ENCODE data around the gene ARHGEF10L.
A peak's percentile ranks its signal among the peaks of the same experiment; 100 is the strongest.

ARHGEF10L gene

GRCh38 chr1:17668624-17669175, 129.2 kb downstream of the ARHGEF10L start (continued):
- TF ChIP-seq, protein P1, sequence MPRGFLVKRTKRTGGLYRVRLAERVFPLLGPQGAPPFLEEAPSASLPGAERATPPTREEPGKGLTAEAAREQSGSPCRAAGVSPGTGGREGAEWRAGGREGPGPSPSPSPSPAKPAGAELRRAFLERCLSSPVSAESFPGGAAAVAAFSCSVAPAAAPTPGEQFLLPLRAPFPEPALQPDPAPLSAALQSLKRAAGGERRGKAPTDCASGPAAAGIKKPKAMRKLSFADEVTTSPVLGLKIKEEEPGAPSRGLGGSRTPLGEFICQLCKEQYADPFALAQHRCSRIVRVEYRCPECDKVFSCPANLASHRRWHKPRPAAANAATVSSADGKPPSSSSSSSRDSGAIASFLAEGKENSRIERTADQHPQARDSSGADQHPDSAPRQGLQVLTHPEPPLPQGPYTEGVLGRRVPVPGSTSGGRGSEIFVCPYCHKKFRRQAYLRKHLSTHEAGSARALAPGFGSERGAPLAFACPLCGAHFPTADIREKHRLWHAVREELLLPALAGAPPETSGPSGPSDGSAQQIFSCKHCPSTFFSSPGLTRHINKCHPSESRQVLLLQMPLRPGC (tag by site-specific recombination; IDR thresholded peaks at IDR 0.05), result no peak
- TF ChIP-seq ZFP3 (tag by site-specific recombination; IDR thresholded peaks at IDR 0.05; ENCODE audit: low read depth) (no peak), KLF9 (tag by site-specific recombination; IDR thresholded peaks at IDR 0.05; ENCODE audit: low read depth) (no peak), ZBTB11 (tag by site-specific recombination; conservative IDR thresholded peaks at IDR 0.05; ENCODE audit: low read depth) (no peak), ZNF654 (tag by site-specific recombination; IDR thresholded peaks at IDR 0.05; ENCODE audit: low read depth) (no peak), SCRT2 (tag by site-specific recombination; IDR thresholded peaks at IDR 0.05) (no peak), ZNF449 (tag by site-specific recombination; IDR thresholded peaks at IDR 0.05) (no peak)

- ChIA-PET CTCF (interaction anchor here (0.6 to 1.3 kb wide), 3 partner anchors 15 to 195 kb away, joined by 3 to 6 read pairs (median 3); no protein-coding TSS in a partner anchor), POLR2A (no interaction called here)
- Histone ChIP-seq H3K36me3 (ENCODE audit: control insufficient read depth in 2 of 2, insufficient read depth in 1 of 2, low read length in 2 of 2) (peaks cover 0 to 15% of the 10 kb centered on the region in 2 experiments; a peak in 1 of 3 replicates), H3K4me1 (ENCODE audit: control insufficient read depth, insufficient read depth, low read length) (no peaks in the 10 kb centered on the region), H3K27ac (ENCODE audit: extremely low read depth, low read depth, low read length) (no peak overlapping the region), H3K4me3 (ENCODE audit: low read depth, low read length) (no peak overlapping the region), H3K9me3 (ENCODE audit: control insufficient read depth, insufficient read depth, low read depth, low read length) (no peaks in the 10 kb centered on the region)
- peak; percentile 97 for TF ChIP-seq ZNF768 (tag by site-specific recombination; IDR thresholded peaks at IDR 0.05)
- TF ChIP-seq, protein P2, sequence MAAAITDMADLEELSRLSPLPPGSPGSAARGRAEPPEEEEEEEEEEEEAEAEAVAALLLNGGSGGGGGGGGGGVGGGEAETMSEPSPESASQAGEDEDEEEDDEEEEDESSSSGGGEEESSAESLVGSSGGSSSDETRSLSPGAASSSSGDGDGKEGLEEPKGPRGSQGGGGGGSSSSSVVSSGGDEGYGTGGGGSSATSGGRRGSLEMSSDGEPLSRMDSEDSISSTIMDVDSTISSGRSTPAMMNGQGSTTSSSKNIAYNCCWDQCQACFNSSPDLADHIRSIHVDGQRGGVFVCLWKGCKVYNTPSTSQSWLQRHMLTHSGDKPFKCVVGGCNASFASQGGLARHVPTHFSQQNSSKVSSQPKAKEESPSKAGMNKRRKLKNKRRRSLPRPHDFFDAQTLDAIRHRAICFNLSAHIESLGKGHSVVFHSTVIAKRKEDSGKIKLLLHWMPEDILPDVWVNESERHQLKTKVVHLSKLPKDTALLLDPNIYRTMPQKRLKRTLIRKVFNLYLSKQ (tag by site-specific recombination; IDR thresholded peaks at IDR 0.05; ENCODE audit: borderline replicate concordance), result no peak
- TF ChIP-seq, protein P3, sequence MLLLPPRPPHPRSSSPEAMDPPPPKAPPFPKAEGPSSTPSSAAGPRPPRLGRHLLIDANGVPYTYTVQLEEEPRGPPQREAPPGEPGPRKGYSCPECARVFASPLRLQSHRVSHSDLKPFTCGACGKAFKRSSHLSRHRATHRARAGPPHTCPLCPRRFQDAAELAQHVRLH (tag by site-specific recombination; IDR thresholded peaks at IDR 0.05), result 0 out of 2 replicates have a peak, but pooled peaks have one; percentile 24
Observed at GRCh38 chr1:17669305-17669704, 129.8 kb downstream of the ARHGEF10L start.

DNA sequence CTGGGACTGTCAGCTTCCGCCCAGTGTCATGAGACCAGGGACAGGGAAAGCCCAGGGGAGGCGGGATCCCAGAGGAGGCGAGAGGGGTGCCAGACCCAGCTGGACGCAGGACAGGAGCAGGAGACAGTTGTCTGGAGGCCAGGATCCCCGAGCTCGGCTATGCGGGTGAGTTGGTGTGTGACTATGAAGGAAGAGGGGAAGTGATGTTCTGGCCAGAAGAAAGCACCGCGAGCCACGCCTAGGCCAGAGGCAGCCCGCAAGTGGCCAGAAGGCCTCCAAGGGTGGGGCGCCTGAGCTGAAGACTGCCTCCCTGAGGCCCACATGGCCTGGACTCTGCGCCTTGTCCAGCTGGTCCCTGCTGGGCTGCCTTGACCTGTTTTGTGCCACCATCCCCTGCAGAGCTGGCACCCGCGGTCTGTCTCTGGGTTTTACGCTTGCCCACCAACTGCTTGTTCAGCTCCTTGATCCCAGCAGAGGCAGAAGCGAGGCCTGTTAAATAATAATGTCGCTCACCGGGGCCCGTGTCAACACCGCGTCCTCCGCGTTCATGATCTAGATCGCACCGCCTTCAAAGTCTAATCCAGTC, 130.5 kb downstream of the ARHGEF10L start:
- H3K27ac ChIP-seq (ENCODE audit: extremely low read depth, low read depth, low read length), result no peak overlapping the region
- H3K4me1 ChIP-seq (ENCODE audit: control insufficient read depth, insufficient read depth, low read length), result no peaks in the 10 kb centered on the region
- H3K9me3 ChIP-seq (ENCODE audit: control insufficient read depth, insufficient read depth, low read depth, low read length), result no peaks in the 10 kb centered on the region
- ChIA-PET POLR2A (no interaction called here), CTCF (interaction anchor here (0.5 to 1.7 kb wide), 8 partner anchors 8 to 914 kb away, joined by 3 to 10 read pairs (median 3); no protein-coding TSS in a partner anchor)
- H3K4me3 ChIP-seq (ENCODE audit: low read depth, low read length), result no peak overlapping the region
- H3K36me3 ChIP-seq (ENCODE audit: control insufficient read depth in 2 of 2, insufficient read depth in 1 of 2, low read length in 2 of 2), result peaks cover 0 to 8% of the 10 kb centered on the region in 2 experiments; a peak in 1 of 3 replicates
- no peak for TF ChIP-seq ZNF449 (tag by site-specific recombination; IDR thresholded peaks at IDR 0.05)
- TF ChIP-seq BCL11B (tag by site-specific recombination; IDR thresholded peaks at IDR 0.05; ENCODE audit: low read depth), result no peak
- TF ChIP-seq ZNF133 (tag by site-specific recombination; IDR thresholded peaks at IDR 0.05), result no peak
- no peak for TF ChIP-seq ZNF214 (tag by site-specific recombination; IDR thresholded peaks at IDR 0.05; ENCODE audit: borderline replicate concordance)
- no peak for TF ChIP-seq GFI1B (tag by site-specific recombination; IDR thresholded peaks at IDR 0.05)
- TF ChIP-seq ZNF521 (tag by site-specific recombination; IDR thresholded peaks at IDR 0.05), result no peak
- TF ChIP-seq ZNF624 (tag by site-specific recombination; IDR thresholded peaks at IDR 0.05), result no peak
- TF ChIP-seq ZNF585B (tag by site-specific recombination; IDR thresholded peaks at IDR 0.05), result no peak
- TF ChIP-seq, protein P4, sequence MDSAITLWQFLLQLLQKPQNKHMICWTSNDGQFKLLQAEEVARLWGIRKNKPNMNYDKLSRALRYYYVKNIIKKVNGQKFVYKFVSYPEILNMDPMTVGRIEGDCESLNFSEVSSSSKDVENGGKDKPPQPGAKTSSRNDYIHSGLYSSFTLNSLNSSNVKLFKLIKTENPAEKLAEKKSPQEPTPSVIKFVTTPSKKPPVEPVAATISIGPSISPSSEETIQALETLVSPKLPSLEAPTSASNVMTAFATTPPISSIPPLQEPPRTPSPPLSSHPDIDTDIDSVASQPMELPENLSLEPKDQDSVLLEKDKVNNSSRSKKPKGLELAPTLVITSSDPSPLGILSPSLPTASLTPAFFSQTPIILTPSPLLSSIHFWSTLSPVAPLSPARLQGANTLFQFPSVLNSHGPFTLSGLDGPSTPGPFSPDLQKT (IDR thresholded peaks at IDR 0.05; ENCODE audit: borderline replicate concordance, low read depth, low read length), result no peak
- no peak for TF ChIP-seq ZNF221 (tag by site-specific recombination; IDR thresholded peaks at IDR 0.05; ENCODE audit: borderline replicate concordance)
- no peak for TF ChIP-seq ZNF324 (tag by site-specific recombination; IDR thresholded peaks at IDR 0.05)
